ENCODE measurements around the gene LIMK1.

DNA sequence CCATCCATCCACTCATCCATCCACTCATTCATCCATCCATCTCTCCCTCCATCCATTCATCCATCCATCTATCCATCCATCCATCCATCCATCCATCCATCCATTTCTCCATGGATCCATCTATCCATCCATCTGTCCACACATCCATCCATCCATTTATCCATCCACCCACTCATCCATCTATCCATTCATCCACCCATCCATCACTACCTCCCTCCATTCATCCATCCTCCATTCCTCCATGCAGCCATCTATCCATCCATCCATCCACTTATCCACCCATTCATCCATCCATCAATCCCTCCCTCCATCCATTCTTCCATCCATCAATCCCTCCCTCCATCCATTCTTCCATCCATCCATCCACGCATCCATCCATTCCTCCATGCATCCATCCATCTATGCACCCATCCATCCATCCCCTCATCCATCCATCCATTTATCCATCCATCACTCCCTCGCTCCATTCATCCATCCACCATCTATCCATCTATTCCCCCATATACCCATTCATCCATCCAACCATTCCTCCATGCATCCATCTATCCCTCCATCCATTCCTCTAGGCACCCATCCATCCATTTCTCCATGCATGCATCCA lies 34.5 kb upstream of the LIMK1 start:
- TF ChIP-seq CTCF (IDR thresholded peaks at IDR 0.05; ENCODE audit: low read depth, low read length, missing input control) (no peak), RXRA (IDR thresholded peaks at IDR 0.05) (no peak), GABPA (IDR thresholded peaks at IDR 0.05 in 1 of 2, conservative IDR thresholded peaks at IDR 0.05 in 1 of 2) (no peak), MAX (IDR thresholded peaks at IDR 0.05) (no peak), TAF1 (conservative IDR thresholded peaks at IDR 0.05) (no peak)

Data from liver (tissue), 3 donors.